NCI-H2227 (cell line): ENCODE data around the gene CARHSP1.
"Not testable (repeated sequence)": the region's sequence is repeated elsewhere in the genome, so short reads cannot be mapped to it uniquely, and the experiment has no call there.

Experiments
- DNase-seq: peaks from one replicate; lab custom pipeline; 2025; ENCODE audit not compliant: unreplicated experiment; lab: John Stamatoyannopoulos, UW

CARHSP1 gene

DNA sequence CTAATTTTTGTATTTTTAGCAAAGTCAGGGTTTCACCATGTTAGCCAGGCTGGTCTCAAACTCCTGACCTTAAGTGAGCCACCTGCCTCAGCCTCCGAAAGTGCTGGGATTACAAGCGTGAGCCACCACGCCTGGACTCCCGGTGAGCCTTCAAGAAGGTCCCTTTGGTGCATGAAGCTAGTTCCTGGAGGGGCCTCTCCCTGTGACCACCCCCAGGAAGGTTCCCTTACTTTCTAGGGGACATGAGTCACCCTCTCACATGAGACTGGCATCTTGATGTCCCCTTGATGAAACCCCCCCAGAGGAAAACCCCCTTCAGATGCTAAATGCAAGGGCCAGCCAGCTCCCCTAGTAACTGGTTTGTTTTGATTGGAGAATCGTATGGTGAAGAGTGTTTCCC lies 12.8 kb downstream of the CARHSP1 start:
- no peak for DNase-seq

DNA sequence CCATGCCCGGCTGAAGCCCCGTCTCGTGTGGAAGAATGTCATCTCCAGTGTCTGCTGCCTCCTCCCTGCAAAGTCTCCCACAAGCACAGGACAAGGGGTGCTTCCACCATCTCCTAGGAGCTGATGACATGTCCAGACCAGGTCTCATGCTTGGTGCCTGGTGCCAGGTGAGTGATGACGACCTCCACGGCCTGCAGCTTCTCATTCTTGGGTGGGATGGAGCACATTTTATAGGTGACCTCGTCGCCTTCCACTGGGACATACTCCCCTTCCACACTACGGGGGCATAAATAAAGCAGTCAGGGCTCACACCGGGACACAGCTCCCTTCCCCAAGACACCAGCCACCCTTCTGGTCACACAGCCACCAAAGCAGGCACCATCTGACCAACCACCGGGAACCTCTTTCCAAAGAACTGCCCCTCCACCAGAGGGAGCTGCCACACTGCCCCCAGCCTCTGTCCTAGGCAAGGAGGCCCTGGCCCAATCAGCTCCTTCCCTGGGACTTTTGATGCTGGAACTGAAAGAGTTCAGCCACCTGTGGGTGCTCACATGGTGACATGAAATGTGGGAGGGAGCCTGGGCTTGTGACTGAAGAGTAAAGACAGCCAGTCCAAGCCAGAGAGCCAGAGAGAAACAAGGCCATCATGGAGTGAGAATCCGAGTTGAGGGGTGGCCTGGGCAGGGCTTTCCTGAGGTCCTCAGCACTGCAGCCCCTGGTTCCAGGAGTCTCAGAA lies 13.6 kb downstream of the CARHSP1 start:
- no peak for DNase-seq

DNA sequence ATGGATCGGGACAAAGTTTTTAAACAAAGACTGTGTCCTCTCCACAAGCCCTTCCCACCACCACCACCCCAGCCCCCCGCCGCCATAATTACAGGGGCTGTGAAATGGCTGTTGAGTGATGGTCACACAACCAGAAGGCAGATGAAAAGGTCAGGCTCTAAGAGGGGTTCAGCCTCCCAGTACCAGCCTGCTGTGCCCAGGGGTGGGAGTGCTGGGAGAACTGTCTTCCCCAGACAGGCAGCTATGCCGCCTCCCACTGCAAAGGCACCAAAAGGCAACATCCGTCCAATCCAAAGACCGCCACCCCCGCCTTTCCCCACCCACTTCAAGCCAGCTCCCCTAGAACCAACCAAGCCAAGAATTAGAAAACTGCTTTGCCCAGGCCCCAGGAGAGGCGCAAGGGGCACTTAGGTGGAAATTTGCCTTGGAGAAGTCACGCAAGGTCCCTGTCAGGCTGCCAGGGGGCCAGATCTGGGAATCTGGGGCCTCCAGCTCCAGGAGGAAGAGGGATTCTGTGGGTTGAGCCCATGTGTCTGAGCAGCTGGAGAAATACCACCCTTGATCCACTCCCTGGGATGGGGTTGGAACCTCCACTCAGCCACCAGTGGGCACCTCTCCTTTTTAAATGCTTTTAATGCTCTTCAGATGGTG lies 14.4 kb downstream of the CARHSP1 start:
- peak; percentile 64 for DNase-seq

DNA sequence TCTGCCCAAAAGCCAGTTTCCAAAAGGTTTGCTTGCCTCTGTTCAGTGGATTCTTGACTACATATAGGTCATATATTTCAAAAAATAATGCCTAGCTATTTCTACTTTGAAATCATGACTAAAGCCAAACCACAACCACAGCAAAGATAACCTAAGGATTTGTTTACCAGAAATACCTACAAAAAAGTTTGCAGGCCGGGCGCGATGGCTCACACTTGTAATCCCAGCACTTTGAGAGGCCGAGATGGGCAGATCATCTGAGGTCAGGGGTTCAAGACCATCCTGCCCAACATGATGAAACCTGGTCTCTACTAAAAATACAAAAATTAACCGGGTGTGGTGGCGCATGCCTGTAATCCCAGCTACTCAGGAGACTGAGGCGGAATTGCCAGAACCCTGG lies 15.2 kb downstream of the CARHSP1 start:
- no peak for DNase-seq

DNA sequence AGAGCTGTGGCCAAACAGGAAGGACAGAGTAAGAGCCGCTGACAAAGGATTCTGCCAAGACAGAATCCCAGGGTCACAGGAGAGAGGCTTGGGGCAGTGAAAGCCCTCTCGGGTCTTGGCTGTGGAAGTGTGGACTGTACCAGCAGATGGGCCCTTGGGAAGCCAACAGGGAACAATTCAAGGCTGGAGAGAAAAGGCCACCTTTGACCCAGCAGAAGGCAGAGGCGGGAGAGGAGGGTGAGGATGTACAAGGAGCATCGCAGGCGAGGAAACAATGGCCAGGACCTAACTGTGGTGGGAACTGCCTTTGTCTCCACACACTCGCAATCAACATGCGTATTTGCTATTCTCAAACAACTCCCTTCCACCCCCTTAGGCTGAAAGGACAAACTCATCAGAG lies 15.7 kb downstream of the CARHSP1 start:
- no peak for DNase-seq

DNA sequence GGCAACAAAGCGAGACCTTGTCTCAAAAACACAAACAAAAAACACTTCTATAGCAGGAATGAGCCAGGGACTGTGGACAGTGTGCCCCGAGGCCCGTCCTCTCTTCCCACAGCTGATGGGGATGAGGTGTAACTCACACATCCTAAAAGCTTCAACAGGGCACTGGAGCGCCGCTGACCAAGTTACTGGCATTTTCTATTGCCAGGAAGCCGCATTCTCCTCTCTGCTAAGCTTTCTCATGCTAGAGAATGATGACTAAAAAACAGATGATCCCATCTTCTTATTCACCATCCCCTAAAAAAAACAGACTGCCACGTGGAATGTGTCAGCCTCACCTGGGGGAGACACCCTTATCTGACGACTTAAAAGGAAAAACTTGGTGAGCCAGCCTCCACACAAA lies 16.3 kb downstream of the CARHSP1 start:
- no peak for DNase-seq

DNA sequence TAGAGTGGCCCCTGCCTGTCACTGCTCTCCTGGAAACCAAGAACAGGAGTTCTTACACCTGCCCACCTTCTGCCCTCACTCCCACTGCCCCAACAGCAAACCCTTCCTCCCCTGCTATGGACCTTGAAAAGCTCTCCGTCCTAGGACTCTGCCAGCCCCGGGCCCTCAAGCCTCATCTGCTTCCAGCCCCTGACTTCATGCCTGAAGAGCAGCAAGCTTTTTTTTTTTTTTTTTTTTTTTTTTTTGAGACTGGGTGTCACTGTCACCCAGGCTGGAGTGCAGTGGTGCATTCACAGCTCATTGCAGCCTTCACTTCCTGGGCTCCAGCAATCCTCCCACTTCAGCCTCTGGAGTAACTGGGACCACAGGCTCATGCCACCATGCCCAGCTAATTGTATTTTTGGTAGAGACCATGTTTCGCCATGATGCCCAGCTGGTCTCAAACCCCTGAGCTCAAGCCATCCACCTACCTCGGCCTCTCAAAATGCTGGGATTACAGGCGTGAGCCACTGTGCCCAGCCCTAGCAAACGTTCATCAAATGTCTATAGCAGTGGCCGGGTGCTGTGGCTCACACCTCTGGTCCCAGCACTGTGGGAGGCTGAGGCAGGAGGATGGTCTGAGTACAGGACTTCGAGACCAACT lies 16.9 kb downstream of the CARHSP1 start:
- no peak for DNase-seq

DNA sequence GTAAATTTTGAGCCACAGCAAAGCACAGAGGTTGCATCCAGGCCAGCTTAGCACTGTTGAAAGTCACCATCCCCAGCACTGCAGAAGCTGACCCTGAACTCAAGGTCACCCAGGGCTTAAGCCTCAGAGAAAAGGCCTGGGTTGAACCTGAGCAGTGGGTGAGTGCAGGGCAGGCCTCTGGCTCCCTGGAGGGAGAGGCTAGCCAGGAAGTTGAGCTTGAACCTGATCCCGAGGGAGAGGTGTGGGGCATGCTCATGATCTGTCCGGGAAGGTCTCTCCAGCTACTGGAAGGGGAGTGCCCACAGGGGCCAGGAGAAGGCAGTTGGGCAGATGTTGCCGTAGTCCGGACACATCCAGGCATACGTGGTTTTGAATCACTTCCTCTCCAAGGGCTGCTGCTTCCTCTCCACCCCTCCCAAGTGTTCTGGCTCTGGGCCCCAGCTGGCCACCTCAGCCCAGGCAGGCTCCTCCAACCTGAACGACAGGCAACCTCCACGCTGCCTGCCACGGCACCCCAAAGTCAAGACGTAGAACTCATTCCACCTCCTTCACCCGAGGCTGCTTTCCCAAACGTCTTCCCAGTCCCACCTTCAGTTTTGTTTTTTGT lies 18.4 kb downstream of the CARHSP1 start:
- DNase-seq = no peak

DNA sequence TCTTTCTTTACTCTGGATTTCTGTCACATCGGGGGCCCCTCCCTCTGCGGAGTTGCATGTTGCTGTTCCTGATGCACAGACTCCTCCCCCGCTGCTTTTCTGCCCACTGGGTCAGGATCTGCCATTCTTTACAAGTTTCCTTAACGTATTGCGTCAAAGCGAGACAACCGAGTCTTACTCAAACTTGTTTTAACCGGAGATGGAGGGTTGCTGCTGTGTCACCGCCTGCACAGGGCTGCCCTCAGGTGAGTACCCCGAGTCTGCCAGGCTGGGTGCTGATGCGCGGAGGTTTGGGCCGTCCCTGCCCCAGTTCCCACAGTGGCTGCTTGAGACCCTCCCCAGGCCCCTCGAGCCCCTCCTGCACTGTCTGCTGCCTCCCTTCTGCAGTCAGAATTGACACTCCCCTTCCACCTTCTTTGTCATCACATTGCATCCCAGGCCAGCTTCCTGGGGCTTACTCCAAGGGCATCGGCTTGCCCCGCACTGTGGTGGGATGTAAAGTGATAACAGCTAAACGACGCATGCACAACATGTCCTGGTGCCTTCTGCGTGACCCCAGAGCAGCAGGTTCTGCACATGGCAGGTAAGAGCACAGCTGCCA lies 19.3 kb downstream of the CARHSP1 start:
- no peak for DNase-seq

DNA sequence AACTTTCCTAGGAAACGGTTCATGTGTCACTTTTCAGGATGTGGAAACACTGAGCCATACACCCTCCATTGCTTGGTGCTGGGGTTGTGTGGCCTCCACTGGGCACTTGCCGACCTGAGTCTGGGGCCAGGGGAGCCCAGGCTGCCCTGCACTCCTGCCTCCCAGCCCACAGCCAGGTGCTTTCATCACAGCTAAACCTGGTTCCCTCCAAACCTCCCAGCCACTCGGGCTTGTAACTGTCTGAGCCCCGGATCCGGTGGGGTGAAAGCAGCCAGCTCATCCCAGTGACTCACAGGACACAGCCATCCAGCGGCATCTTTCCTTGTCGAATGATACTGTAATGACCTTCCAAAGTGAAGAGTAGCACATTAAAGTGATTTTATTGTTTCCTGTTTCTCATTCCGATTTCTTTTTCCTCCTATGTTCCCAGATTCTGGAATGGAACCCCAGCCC lies 19.8 kb downstream of the CARHSP1 start:
- no peak for DNase-seq

DNA sequence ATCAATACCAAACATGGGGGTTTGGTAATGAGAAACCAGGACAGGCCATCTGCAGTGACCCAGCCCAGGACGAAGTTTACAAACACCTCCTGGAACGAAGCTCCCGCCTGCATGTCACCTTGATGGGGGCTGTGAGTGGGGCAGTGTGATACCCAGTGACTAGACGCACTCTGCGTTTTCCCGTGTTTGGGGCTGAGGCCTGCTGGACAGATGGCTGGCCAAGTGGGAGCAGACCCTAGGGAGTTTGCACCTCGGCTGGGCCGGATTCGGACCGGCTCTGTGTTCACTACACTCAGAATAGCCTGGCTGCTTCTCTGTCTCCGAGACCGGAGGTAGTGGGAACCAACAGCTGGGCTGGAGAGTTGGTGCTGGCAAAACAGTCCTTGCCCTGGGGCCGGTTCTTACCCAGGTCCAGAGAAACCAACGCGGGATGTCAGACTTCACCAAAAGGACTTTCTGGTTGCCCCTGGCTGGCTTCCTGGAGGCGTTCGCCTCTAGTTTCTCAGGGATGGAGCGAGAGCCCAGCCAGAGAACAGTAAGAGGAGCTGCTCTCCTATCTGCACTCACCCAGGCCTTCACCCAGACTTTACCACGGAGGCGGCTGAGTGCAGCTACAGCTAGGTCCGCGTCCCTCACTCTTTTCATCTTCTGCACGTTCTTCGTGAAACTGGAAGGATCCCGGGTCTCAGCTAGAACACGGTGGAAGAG lies 20.4 kb downstream of the CARHSP1 start:
- DNase-seq = no peak

DNA sequence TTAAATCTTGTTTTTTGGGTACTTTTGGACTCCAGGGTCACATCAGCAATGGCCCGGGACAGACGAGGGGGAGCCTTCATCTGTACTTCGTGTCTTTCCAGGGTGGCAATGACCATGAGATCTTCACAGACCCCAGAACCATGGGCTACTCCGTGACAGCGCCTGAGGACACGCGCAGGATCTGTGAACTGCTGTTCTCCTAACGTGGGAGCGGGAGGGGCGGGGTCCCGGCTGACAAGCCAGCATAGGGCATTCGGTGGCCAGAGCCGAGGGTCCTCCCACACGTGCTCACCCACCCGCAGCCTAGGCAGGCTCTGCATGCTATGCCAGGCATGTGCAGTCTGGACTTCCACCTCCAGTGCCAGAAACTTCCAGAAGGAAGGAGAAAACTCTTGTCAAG lies 21.2 kb downstream of the CARHSP1 start:
- DNase-seq = no peak

DNA sequence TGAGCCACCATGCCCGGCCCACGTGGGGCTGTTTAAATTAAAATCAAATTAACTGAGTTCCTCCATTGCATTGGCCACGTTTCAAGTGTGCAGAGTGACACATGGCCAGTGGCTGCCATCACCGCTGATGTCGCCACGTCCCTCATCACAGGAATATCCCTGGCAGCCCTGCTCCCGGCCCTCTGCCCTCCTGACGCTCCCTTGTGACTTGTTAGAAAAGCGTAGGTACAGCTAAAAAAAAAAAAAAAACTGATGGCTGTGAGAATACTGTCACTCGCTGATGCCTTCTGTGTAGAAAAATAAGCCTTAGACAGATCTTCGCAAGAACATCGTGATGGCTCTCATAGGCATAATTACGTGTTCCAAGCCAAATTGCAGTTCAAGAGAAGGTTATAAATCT lies 21.7 kb downstream of the CARHSP1 start:
- DNase-seq = peak; percentile 32

DNA sequence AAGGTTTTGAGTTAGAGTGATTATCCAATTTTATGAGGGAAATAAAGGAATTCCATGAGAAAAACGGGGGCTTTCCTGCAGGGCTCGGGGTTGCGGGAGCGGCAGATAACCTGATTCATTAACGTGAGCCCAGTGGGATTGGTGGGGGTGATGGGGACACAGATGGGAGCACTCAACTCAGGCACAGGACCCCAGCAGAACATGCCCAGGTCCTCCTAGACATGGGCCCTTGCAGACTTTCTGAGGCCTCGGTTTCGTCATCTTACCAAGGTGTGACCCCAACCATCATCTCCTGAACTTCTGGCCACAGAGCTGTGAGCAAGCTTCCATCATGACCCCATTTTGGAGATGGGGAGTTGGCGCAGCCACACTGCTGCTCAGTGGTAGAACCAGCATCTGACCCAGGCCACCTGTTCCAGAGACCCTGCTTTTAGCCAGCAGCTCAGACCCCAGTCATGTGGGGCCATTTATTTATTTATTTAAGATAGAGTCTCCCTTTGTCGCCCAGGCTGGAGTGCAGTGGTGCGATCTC lies 22.3 kb downstream of the CARHSP1 start:
- DNase-seq = no peak

DNA sequence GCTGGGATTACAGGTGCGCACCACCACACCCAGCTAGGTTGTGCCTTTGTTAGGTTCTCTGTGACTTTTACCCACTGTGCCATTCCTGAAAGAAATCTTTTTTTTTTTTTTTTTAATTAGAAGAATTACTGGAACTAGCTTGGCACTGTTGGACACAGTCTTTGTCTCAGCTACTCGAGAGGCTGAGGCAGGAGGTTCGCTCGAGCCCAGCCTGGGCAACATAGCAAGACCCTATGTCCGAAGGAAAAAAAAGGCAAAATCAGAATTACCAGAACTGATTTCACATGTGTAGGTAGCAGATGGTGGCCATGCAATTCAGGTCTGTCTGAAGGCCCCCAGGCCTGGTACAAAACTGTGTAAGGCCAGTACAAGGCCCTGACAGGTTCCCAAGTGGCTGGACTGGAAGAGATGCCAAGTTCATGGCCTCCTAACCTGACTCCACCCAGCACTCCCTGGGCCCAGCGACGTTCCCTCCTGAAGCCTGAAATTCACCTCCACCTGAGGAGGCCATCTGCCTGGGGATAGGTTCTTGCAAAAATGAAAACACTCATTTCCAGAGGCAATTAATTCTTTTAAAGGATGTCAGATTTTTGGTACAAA lies 23.0 kb downstream of the CARHSP1 start:
- no peak for DNase-seq

DNA sequence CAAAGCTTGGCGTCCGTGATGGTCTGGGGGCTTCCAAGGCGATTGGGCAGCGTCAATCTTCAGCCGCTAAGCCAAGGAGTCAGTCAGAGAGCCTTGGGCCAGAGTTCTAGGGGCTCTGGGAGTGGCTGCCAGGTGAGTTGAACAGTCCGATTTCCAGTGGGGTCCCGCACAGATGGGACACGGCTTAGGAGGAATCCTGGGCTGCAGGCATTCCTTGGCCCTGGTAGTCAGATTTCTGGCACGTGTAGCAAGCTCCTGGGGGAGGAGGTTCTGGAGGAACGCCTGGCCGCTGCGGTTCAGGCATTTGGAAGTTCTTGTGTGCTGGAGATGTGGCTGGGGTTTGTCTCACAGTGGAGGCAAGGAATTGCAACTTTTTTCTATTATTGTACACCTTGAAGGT lies 25.5 kb downstream of the CARHSP1 start:
- not testable (repeated sequence) for DNase-seq

DNA sequence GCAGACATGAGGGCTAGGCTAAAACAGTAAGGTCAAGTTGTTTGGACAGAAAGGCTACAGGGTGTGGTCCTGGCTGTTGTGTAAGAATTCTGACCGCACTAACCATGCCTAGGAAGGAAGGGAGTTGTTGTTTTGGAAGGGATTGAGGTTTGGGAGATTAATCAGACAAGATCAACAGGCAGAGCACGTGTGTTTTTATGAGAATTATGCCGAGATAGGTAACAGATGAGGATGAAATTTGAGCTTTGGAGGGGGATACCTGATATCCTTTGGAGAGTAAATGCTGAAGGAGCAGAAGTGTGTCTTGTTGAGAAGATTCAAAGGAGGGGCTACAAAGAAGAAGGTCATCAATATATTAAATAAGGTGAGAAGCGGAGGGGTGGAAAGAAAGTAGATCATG lies 26.8 kb downstream of the CARHSP1 start:
- DNase-seq = not testable (repeated sequence)

DNA sequence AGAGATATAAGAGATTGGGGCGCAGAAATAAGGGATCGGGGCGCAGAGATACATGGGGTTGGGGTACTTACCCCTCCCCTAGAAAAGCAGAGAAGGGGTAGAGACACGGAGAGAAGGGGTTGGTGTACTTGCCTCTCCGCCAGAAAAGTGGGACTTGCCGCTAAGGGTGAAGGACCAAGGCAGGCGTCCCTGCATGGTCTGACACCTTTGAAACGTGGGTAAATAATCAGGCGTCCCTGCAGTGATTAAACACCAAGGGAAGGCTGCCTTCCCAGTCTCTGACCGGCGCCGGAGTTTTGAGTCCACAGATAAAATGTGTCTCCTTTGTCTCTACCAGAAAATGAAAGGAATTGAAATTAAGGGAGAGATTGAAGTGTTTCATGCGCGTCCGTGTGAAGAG lies 31.2 kb downstream of the CARHSP1 start:
- not testable (repeated sequence) for DNase-seq

DNA sequence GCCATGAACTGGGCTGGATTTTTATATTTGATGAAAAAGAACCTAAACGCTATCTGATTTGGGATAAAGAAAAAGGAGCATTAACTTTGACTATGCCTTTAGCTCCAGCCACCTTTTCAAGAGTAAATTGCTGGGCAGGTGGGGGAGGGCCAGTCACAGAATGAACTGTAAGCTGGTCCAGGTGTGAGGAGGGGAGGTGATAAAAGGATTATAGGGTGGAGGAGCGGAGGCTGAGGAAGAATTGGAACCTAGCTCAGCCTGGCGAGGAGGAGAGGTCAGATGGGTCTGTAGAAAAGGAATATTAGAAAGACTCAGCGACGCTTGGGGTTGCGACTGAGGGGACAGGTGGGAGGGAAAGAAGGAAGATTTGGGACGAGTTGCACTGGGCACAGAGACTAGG lies 32.0 kb downstream of the CARHSP1 start:
- not testable (repeated sequence) for DNase-seq

DNA sequence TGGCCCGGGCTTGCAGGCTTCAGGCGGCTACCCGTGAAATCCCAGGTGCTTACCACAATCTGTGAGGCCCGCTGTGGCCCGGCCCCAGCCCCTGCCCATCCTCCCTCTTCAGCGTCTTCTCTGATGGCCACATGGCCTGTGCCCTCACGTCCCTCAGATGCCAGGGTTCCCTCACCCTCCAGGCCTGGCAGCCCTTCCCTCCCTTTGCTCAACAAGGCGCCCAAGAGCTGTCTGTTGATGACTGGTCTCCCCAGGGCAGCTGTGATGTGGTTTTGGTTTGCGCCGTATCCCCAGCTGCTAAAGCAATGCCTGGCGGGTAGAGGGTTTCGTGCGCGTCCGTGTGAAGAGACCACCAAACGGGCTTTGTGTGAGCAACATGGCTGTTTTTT lies 36.1 kb downstream of the CARHSP1 start:
- DNase-seq = no peak
